ENCODE data around the gene SNX1.

DNA sequence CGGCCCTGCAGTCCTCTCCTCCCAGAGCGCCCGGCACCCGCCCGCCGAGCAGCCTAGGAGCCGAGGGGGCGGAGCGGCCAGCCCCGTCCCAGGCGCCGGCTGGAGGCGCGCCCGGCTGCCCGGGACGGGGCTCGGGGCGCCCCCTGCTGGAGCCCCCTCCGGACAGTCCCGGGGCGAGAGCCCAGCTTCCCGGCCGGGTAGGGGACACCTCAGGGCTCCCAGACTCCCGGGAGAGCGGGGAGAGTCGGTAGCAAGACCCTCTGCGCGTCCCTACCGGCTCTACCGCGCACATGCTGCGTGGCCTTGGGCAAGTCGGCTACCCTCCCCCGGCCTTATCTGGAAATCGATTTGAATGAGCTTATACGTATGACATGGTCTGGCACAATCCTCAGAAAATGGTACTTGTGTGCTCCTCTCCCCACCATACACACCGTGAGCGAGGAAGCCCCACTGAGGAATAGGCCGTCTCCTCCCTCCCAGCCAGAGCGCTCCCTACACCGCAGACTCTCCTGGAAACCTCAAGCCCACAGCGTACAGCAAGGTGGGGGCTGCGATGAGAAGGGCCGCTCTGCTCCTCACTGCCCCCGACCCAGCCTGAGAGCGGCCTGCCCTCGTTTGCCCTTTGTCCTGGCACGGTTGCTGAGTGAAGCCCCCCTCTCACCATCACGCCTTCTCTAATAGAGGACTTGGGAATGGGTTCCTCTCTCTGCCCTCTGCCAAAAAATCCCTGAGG lies 49.2 kb upstream of the SNX1 start, which contains the start of gene DAPK2:
- TF ChIP-seq DPF2 (IDR thresholded peaks at IDR 0.05) (peak; percentile 54; the same call in 1 of the 2 replicates), POLR2A (IDR thresholded peaks at IDR 0.05; ENCODE audit: low read depth, low read length) (no peak; the same call in 1 of the 2 replicates), CREB1 (IDR thresholded peaks at IDR 0.05; ENCODE audit: low read depth) (no peak)
- TF ChIP-seq, protein P1, sequence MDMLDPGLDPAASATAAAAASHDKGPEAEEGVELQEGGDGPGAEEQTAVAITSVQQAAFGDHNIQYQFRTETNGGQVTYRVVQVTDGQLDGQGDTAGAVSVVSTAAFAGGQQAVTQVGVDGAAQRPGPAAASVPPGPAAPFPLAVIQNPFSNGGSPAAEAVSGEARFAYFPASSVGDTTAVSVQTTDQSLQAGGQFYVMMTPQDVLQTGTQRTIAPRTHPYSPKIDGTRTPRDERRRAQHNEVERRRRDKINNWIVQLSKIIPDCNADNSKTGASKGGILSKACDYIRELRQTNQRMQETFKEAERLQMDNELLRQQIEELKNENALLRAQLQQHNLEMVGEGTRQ (IDR thresholded peaks at IDR 0.05; ENCODE audit: borderline replicate concordance, low read depth, low read length), result no peak
- TF ChIP-seq, protein P2, sequence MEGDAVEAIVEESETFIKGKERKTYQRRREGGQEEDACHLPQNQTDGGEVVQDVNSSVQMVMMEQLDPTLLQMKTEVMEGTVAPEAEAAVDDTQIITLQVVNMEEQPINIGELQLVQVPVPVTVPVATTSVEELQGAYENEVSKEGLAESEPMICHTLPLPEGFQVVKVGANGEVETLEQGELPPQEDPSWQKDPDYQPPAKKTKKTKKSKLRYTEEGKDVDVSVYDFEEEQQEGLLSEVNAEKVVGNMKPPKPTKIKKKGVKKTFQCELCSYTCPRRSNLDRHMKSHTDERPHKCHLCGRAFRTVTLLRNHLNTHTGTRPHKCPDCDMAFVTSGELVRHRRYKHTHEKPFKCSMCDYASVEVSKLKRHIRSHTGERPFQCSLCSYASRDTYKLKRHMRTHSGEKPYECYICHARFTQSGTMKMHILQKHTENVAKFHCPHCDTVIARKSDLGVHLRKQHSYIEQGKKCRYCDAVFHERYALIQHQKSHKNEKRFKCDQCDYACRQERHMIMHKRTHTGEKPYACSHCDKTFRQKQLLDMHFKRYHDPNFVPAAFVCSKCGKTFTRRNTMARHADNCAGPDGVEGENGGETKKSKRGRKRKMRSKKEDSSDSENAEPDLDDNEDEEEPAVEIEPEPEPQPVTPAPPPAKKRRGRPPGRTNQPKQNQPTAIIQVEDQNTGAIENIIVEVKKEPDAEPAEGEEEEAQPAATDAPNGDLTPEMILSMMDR (IDR thresholded peaks at IDR 0.05 in 2 of 3, conservative IDR thresholded peaks at IDR 0.05 in 1 of 3; ENCODE audit: control insufficient read depth in 2 of 3, extremely low read depth in 1 of 3, insufficient read depth in 1 of 3, low read depth in 3 of 3, low read length in 3 of 3), result peak; percentile 71 to 81 (median 74)
- TF ChIP-seq, protein P3, sequence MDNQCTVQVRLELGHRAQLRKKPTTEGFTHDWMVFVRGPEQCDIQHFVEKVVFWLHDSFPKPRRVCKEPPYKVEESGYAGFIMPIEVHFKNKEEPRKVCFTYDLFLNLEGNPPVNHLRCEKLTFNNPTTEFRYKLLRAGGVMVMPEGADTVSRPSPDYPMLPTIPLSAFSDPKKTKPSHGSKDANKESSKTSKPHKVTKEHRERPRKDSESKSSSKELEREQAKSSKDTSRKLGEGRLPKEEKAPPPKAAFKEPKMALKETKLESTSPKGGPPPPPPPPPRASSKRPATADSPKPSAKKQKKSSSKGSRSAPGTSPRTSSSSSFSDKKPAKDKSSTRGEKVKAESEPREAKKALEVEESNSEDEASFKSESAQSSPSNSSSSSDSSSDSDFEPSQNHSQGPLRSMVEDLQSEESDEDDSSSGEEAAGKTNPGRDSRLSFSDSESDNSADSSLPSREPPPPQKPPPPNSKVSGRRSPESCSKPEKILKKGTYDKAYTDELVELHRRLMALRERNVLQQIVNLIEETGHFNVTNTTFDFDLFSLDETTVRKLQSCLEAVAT (IDR thresholded peaks at IDR 0.05), result no peak

Measured in GM12878 (cell line).